Measurements from ENCODE around the gene AFF3. TPM values are rescaled to one million over a fixed set of nuclear protein-coding genes. Genes with fewer than 3 reads are reported as not detected.

The AFF3 gene
- total and polyA plus RNA-seq, 4 donors = 0.48 to 5.3 (median 2.3) TPM

- Histone ChIP-seq H3K9me3 (ENCODE audit: control insufficient read depth in 4 of 4, low read length in 3 of 4) (no peaks in the 10 kb centered on the region), H3K36me3 (ENCODE audit: control insufficient read depth in 4 of 4, insufficient read depth in 3 of 4, low read depth in 1 of 4, low read length in 3 of 4) (no peaks in the 10 kb centered on the region), H3K27ac (ENCODE audit: low read depth in 1 of 2, low read length in 2 of 2) (no peak overlapping the region), H3K4me1 (ENCODE audit: control insufficient read depth in 4 of 4, insufficient read depth in 4 of 4, low read length in 3 of 4) (peaks cover 0 to 30% (median 28%) of the 10 kb centered on the region in 4 donors), H3K4me3 (ENCODE audit: low read depth in 1 of 3, low read length in 3 of 3) (no peak overlapping the region), H3K9ac (ENCODE audit: low read depth in 1 of 2, low read length in 2 of 2) (no peak overlapping the region), H3K27me3 (ENCODE audit: control insufficient read depth in 4 of 4, insufficient read depth in 4 of 4, low read length in 3 of 4) (no peaks in the 10 kb centered on the region)
- 83% methylated on average over 3 of the region's 3 CpGs for WGBS
- TF ChIP-seq RAD21 (IDR thresholded peaks at IDR 0.05) = no peak
- no peak for TF ChIP-seq SP1 (IDR thresholded peaks at IDR 0.05)
- DNase-seq (ENCODE audit: low spot score) = no peak
Measured at GRCh38 chr2:100072503-100072902, 69.9 kb downstream of the AFF3 start.

GRCh38 chr2:100071335-100072043 is 70.9 kb downstream of the AFF3 start:
- Histone ChIP-seq H3K9me3 (ENCODE audit: control insufficient read depth in 4 of 4, low read length in 3 of 4) (no peaks in the 10 kb centered on the region), H3K27ac (ENCODE audit: low read depth in 1 of 2, low read length in 2 of 2) (no peak overlapping the region), H3K4me1 (ENCODE audit: control insufficient read depth in 4 of 4, insufficient read depth in 4 of 4, low read length in 3 of 4) (peaks cover 3 to 40% (median 38%) of the 10 kb centered on the region in 4 donors), H3K9ac (ENCODE audit: low read depth in 1 of 2, low read length in 2 of 2) (no peak overlapping the region), H3K36me3 (ENCODE audit: control insufficient read depth in 4 of 4, insufficient read depth in 3 of 4, low read depth in 1 of 4, low read length in 3 of 4) (no peaks in the 10 kb centered on the region), H3K27me3 (ENCODE audit: control insufficient read depth in 4 of 4, insufficient read depth in 4 of 4, low read length in 3 of 4) (no peaks in the 10 kb centered on the region), H3K4me3 (ENCODE audit: low read depth in 1 of 3, low read length in 3 of 3) (no peak overlapping the region)
- DNase-seq (ENCODE audit: low spot score) = no peak
- 84% methylated on average over 13 of the region's 13 CpGs for WGBS
- no peak for TF ChIP-seq FOXA1 (IDR thresholded peaks at IDR 0.05)
- no peak for TF ChIP-seq FOXA2 (IDR thresholded peaks at IDR 0.05)
- TF ChIP-seq SP1 (IDR thresholded peaks at IDR 0.05) = no peak
- no peak for TF ChIP-seq NR2F2 (IDR thresholded peaks at IDR 0.05)

GRCh38 chr2:100070078-100070477 is 72.3 kb downstream of the AFF3 start:
- no peaks in the 10 kb centered on the region for H3K36me3 ChIP-seq (ENCODE audit: control insufficient read depth in 4 of 4, insufficient read depth in 3 of 4, low read depth in 1 of 4, low read length in 3 of 4)
- no peak overlapping the region for H3K9ac ChIP-seq (ENCODE audit: low read depth in 1 of 2, low read length in 2 of 2)
- TF ChIP-seq SP1 (IDR thresholded peaks at IDR 0.05) (peak; percentile 61), MAX (IDR thresholded peaks at IDR 0.05) (peak; percentile 24), RXRA (IDR thresholded peaks at IDR 0.05) (peak; percentile 36 to 68), RAD21 (IDR thresholded peaks at IDR 0.05) (peak; percentile 40 to 51), GABPA (IDR thresholded peaks at IDR 0.05 in 1 of 2, conservative IDR thresholded peaks at IDR 0.05 in 1 of 2) (no peak), JUND (IDR thresholded peaks at IDR 0.05) (peak in 1 of 2 donors; percentile 57), HNF4A (conservative IDR thresholded peaks at IDR 0.05) (peak; percentile 81 to 83), ZBTB33 (IDR thresholded peaks at IDR 0.05) (no peak), ATF3 (IDR thresholded peaks at IDR 0.05) (peak; percentile 40), CTCF (IDR thresholded peaks at IDR 0.05; ENCODE audit: low read depth, low read length, missing input control) (no peak), TAF1 (conservative IDR thresholded peaks at IDR 0.05) (peak; percentile 34), HNF4G (IDR thresholded peaks at IDR 0.05) (peak; percentile 45)
- peaks cover 4 to 48% (median 41%) of the 10 kb centered on the region in 4 donors for H3K4me1 ChIP-seq (ENCODE audit: control insufficient read depth in 4 of 4, insufficient read depth in 4 of 4, low read length in 3 of 4)
- no peak for DNase-seq (ENCODE audit: low spot score)
- no peak overlapping the region for H3K4me3 ChIP-seq (ENCODE audit: low read depth in 1 of 3, low read length in 3 of 3)
- no peaks in the 10 kb centered on the region for H3K9me3 ChIP-seq (ENCODE audit: control insufficient read depth in 4 of 4, low read length in 3 of 4)
- H3K27me3 ChIP-seq (ENCODE audit: control insufficient read depth in 4 of 4, insufficient read depth in 4 of 4, low read length in 3 of 4) = no peaks in the 10 kb centered on the region
- WGBS = 12% methylated on average over 4 of the region's 4 CpGs
- peak overlapping the region in 1 of 2 donors; percentile 62 for H3K27ac ChIP-seq (ENCODE audit: low read depth in 1 of 2, low read length in 2 of 2)

Data from liver (tissue), 9 donors.